GM12873 (cell line): ENCODE results near the gene DPYD.

Experiments used
- CTCF ChIP-seq: IDR thresholded peaks from 2 replicates; pipeline ENCODE4 v1.5.1; 2012; ENCODE audit warnings: low read depth, mild to moderate bottlenecking, moderate library complexity, low read length, control low read depth; ENCODE audit not compliant: insufficient read depth; ENCODE audit errors: missing control alignments

The DPYD gene

GRCh38 chr1:97298966-97299365, 621.9 kb downstream of the DPYD start:
- TF ChIP-seq CTCF = no peak

GRCh38 chr1:97297611-97298010, 623.2 kb downstream of the DPYD start:
- no peak for TF ChIP-seq CTCF

DNA sequence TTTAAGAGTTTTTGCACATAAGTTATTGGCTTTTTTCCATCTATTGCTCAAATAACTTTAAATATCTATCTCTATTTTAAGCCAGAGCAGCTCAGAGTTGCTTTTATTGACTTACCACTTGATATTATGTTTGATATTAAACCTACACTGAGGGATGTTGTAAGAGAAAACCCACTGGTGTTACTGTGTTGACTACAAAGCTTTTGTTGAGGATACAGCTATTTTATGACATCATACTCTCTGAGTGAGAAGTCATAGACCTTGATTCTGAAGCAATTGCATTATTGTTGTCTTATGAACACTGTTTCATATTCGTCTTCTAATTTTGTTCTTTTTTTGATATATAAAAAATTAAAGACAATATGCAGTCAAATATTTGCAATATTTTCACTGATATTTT, 638.9 kb downstream of the DPYD start:
- TF ChIP-seq CTCF = no peak

GRCh38 chr1:97277891-97278654, 642.8 kb downstream of the DPYD start:
- TF ChIP-seq CTCF = no peak

DNA sequence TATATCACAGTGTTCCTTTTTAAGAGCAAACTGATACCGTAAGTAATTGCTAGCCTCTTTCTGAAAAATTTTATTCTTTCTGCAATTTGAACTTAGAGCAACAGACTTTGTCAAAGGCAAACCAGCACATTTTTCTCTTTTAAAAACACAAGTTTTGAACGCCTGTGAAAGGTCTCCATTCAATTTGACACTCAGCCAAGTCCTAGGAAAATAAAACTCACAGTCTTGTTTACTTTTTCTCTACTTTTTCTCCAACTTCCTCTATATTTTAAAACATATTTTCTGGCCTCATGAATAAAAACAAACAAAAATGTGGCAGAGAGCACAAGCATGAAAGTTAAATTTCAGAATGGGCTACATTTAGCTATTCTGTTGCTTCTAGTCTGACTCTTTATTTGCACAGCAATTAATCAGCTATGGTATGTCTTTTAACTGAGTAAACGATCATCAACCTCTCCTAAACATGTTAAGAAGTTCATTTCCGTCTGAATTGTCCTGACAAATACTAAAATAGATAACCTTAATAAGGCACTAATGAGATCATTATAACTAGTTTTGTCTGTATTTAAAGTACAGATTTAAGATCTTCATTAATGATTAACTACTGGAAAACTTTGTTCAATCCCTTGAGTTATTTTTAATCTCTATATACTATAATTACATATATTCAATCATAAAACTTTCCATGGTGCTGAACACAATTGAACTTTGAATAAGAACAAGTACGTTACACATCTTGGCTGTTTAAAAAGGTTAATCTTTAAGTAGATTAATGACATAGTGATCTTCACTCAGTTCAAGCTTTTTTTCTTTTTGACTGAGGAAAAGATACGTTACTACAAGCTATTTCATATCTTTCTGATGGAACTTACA, 648.7 kb downstream of the DPYD start:
- no peak for TF ChIP-seq CTCF

GRCh38 chr1:97270508-97271307, 650.1 kb downstream of the DPYD start:
- TF ChIP-seq CTCF = no peak

- no peak for TF ChIP-seq CTCF
Observed at GRCh38 chr1:97265630-97266029, 655.2 kb downstream of the DPYD start.
